GM23338 (cell line): ENCODE data around the gene WDR54. TPM values are rescaled to one million over a fixed set of nuclear protein-coding genes. Genes with fewer than 3 reads are reported as not detected.
A peak's percentile ranks its signal among the peaks of the same experiment; 100 is the strongest.

ENCODE experiments used
- ATAC-seq: fragments of 200-7000 bp; cut with Tn5 transposase; 3 replicates; pipeline ENCODE4 v1.9.1; 2020
- DNase-seq: peaks from one replicate; pipeline ENCODE4 v3.0.0-alpha.2; 2015; ENCODE audit warnings: low spot score
- H2AFZ ChIP-seq: fragments of 200-600 bp; sonication (generic); 2 replicates; pipeline ENCODE4 v1.8.0; 2016; ENCODE audit warnings: antibody characterized with exemption, mild to moderate bottlenecking, moderate library complexity
- H3F3A ChIP-seq: fragments of 200-600 bp; sonication (generic); replicated peaks from 2 replicates; pipeline ENCODE4 v1.8.0; 2017; ENCODE audit warnings: antibody characterized with exemption, mixed run types, low read depth
- H3K27ac ChIP-seq: fragments of 200-600 bp; sonication (generic); 2 replicates; pipeline ENCODE4 v1.6.1; 2016; ENCODE audit warnings: low read depth
- H3K27me3 ChIP-seq: fragments of 200-600 bp; sonication (generic); 2 replicates; pipeline ENCODE4 v1.8.0; 2016; ENCODE audit warnings: mild to moderate bottlenecking, mixed run types, moderate library complexity; ENCODE audit not compliant: insufficient read depth
- H3K36me3 ChIP-seq: fragments of 200-600 bp; sonication (generic); 2 replicates; pipeline ENCODE4 v1.8.0; 2016; ENCODE audit warnings: mild to moderate bottlenecking; ENCODE audit not compliant: insufficient read depth
- H3K4me1 ChIP-seq: fragments of 200-600 bp; sonication (generic); 2 replicates; pipeline ENCODE4 v1.8.0; 2016; ENCODE audit warnings: mild to moderate bottlenecking, moderate library complexity; ENCODE audit not compliant: insufficient read depth
- H3K4me2 ChIP-seq: fragments of 200-600 bp; sonication (generic); 2 replicates; pipeline ENCODE4 v1.7.1; 2017; ENCODE audit warnings: mixed run types
- H3K4me3 ChIP-seq: fragments of 200-600 bp; sonication (generic); 2 replicates; pipeline ENCODE4 v1.6.1; 2016; ENCODE audit warnings: mixed run types
- H3K79me2 ChIP-seq: fragments of 200-600 bp; sonication (generic); replicated peaks from 2 replicates; pipeline ENCODE4 v1.8.0; 2017; ENCODE audit warnings: mild to moderate bottlenecking; ENCODE audit not compliant: insufficient read depth
- H3K9me2 ChIP-seq: fragments of 200-600 bp; sonication (generic); 2 replicates; pipeline ENCODE4 v1.8.0; 2017; ENCODE audit not compliant: insufficient read depth
- H4K20me1 ChIP-seq: fragments of 200-600 bp; sonication (generic); replicated peaks from 2 replicates; pipeline ENCODE4 v1.8.0; 2017; ENCODE audit warnings: mild to moderate bottlenecking; ENCODE audit not compliant: insufficient read depth
- H3K27ac Mint-ChIP-seq: 2 replicates; pipeline ENCODE4 v1.8.0; 2020; ENCODE audit warnings: inconsistent platforms, mild to moderate bottlenecking, moderate library complexity, mixed read lengths
- H3K27me3 Mint-ChIP-seq: 3 replicates; pipeline ENCODE4 v1.8.0; 2022; ENCODE audit warnings: low read depth, mild to moderate bottlenecking, moderate library complexity, mixed read lengths, inconsistent platforms; ENCODE audit not compliant: insufficient read depth, poor library complexity
- H3K36me3 Mint-ChIP-seq: 3 replicates; pipeline ENCODE4 v1.8.0; 2021; ENCODE audit warnings: low read depth, mild to moderate bottlenecking, inconsistent platforms, moderate library complexity, mixed read lengths
- H3K4me1 Mint-ChIP-seq: 3 replicates; pipeline ENCODE4 v1.8.0; 2020; ENCODE audit warnings: mild to moderate bottlenecking, inconsistent platforms, mixed read lengths
- H3K4me3 Mint-ChIP-seq: 3 replicates; pipeline ENCODE4 v1.8.0; 2021; ENCODE audit warnings: moderate library complexity, mild to moderate bottlenecking, inconsistent platforms, mixed read lengths
- H3K9me3 Mint-ChIP-seq: 3 replicates; pipeline ENCODE4 v1.8.0; 2020; ENCODE audit warnings: moderate library complexity, mild to moderate bottlenecking, inconsistent platforms, mixed read lengths
- CREB1 ChIP-seq: fragments of 250-450 bp; sonication (Bioruptor Pico); IDR thresholded peaks from 2 replicates; pipeline ENCODE4 v1.5.0; 2020; ENCODE audit warnings: low read depth, mild to moderate bottlenecking, moderate library complexity
- CTCF ChIP-seq, 2 experiments: fragments of 200-600 bp in 1 of 2; sonication (generic) in 1 of 2; conservative IDR thresholded peaks; 2 replicates each; pipeline versions ENCODE4 v1.5.1 to v1.6.1; 2016 to 2017; ENCODE audit warnings: antibody characterized with exemption in 2 of 2, low read depth in 2 of 2, mild to moderate bottlenecking in 2 of 2, moderate library complexity in 1 of 2
- ETS1 ChIP-seq: IDR thresholded peaks from 2 replicates; pipeline ENCODE4 v1.6.1; 2016; ENCODE audit warnings: antibody characterized with exemption
- EZH2 ChIP-seq: fragments of 200-600 bp; sonication (generic); IDR thresholded peaks from one replicate; pipeline ENCODE4 v1.8.0; 2017; ENCODE audit warnings: antibody characterized with exemption, mild to moderate bottlenecking, low read depth; ENCODE audit not compliant: unreplicated experiment
- EZH2phosphoT487 ChIP-seq: fragments of 200-600 bp; sonication (generic); IDR thresholded peaks from one replicate; pipeline ENCODE4 v1.8.1; 2018; ENCODE audit warnings: antibody characterized with exemption; ENCODE audit not compliant: unreplicated experiment
- JUNB ChIP-seq: IDR thresholded peaks from one replicate; pipeline ENCODE4 v1.6.1; 2016; ENCODE audit warnings: antibody characterized with exemption; ENCODE audit not compliant: unreplicated experiment
- NANOG ChIP-seq: IDR thresholded peaks from 2 replicates; pipeline ENCODE4 v1.6.1; 2016; ENCODE audit warnings: antibody characterized with exemption, borderline replicate concordance
- POLR2AphosphoS5 ChIP-seq: IDR thresholded peaks from 2 replicates; pipeline ENCODE4 v1.6.1; 2016; ENCODE audit warnings: antibody characterized with exemption, low read depth
- REST ChIP-seq: IDR thresholded peaks from one replicate; pipeline ENCODE4 v1.6.1; 2018; ENCODE audit warnings: antibody characterized with exemption; ENCODE audit not compliant: unreplicated experiment
- STAT1 ChIP-seq: IDR thresholded peaks from one replicate; pipeline ENCODE4 v1.6.1; 2016; ENCODE audit warnings: antibody characterized with exemption; ENCODE audit not compliant: unreplicated experiment
- ZNF114 ChIP-seq: fragments of 250-450 bp; sonication (Bioruptor Pico); IDR thresholded peaks from 2 replicates; pipeline ENCODE4 v1.5.0; 2020; ENCODE audit warnings: mild to moderate bottlenecking, moderate library complexity
- ZNF331 ChIP-seq: fragments of 250-450 bp; sonication (Bioruptor Pico); IDR thresholded peaks from 2 replicates; pipeline ENCODE4 v1.5.0; 2020; ENCODE audit warnings: low read depth, mild to moderate bottlenecking, moderate library complexity
- ZNF462 ChIP-seq: fragments of 250-450 bp; sonication (Bioruptor Pico); IDR thresholded peaks from 2 replicates; pipeline ENCODE4 v1.5.0; 2020; ENCODE audit warnings: mild to moderate bottlenecking, moderate library complexity
- polyA plus RNA-seq: library from polyadenylated mRNA; unstranded; fragments of >200 nt; fragmentation: Nextera tagmentation; extraction: Ambion mirVana; gene quantifications from 2 replicates; pipeline ENCODE4 v1.2.1, GENCODE V29; 2016
- total RNA-seq: library from RNA; depleted of rRNA; stranded (reverse); fragments of >200 nt; shearing (Covaris generic); gene quantifications from 2 replicates; pipeline ENCODE4 v1.2.3, GENCODE V29; 2014

Gene WDR54
- total and polyA plus RNA-seq, 2 experiments from 2014 or later = 41.3 to 42.6 TPM

- Histone ChIP-seq H3K27me3 (no peaks in the 10 kb centered on the region), H3K4me2 (no peak overlapping the region), H3K9me2 (no peaks in the 10 kb centered on the region), H4K20me1 (peaks cover 4% of the 10 kb centered on the region; the same call in 1 of the 2 replicates), H3K4me1 (no peaks in the 10 kb centered on the region; the same call in 1 of the 2 replicates), H2AFZ (no peak overlapping the region), H3K36me3 (no peaks in the 10 kb centered on the region; the same call in 1 of the 2 replicates), H3K27ac (0 out of 2 replicates have a peak overlapping the region, but pooled peaks have one; percentile 32), H3F3A (peaks cover 12% of the 10 kb centered on the region; the same call in 1 of the 2 replicates), H3K79me2 (peaks cover 15% of the 10 kb centered on the region), H3K4me3 (no peak overlapping the region)
- H3K4me3 Mint-ChIP-seq = peak overlapping the region; percentile 40; the same call in 1 of the 3 replicates
- H3K27me3 Mint-ChIP-seq = peaks cover 21% of the 10 kb centered on the region
- peaks cover 17% of the 10 kb centered on the region for H3K4me1 Mint-ChIP-seq
- no peak for ATAC-seq
- H3K9me3 Mint-ChIP-seq = peaks cover 2% of the 10 kb centered on the region; the same call in 2 of the 3 replicates
- H3K27ac Mint-ChIP-seq = no peak overlapping the region
- no peak for DNase-seq
- peaks cover 17% of the 10 kb centered on the region for H3K36me3 Mint-ChIP-seq
- no peak for TF ChIP-seq EZH2
- TF ChIP-seq CTCF (conservative IDR thresholded peaks at IDR 0.05; ENCODE audit: low read depth in 2 of 2) = no peak
- no peak for TF ChIP-seq STAT1
- TF ChIP-seq ZNF331 (CRISPR knock-in tag) = no peak
- TF ChIP-seq NANOG = no peak
- TF ChIP-seq EZH2phosphoT487 = no peak
- TF ChIP-seq ZNF114 = no peak
- TF ChIP-seq JUNB = no peak
- no peak for TF ChIP-seq ETS1
- TF ChIP-seq POLR2AphosphoS5 = no peak
- TF ChIP-seq REST = no peak
- no peak for TF ChIP-seq ZNF462 (CRISPR knock-in tag)
- TF ChIP-seq CREB1 (CRISPR knock-in tag) = no peak
These were observed 40.7 kb downstream of the WDR54 start for GRCh38 chr2:74462054-74462785.
